Measurements from ENCODE around the gene SNX33.
"Not testable (repeated sequence)": the region's sequence is repeated elsewhere in the genome, so short reads cannot be mapped to it uniquely, and the experiment has no call there.

- TF ChIP-seq, protein P1, sequence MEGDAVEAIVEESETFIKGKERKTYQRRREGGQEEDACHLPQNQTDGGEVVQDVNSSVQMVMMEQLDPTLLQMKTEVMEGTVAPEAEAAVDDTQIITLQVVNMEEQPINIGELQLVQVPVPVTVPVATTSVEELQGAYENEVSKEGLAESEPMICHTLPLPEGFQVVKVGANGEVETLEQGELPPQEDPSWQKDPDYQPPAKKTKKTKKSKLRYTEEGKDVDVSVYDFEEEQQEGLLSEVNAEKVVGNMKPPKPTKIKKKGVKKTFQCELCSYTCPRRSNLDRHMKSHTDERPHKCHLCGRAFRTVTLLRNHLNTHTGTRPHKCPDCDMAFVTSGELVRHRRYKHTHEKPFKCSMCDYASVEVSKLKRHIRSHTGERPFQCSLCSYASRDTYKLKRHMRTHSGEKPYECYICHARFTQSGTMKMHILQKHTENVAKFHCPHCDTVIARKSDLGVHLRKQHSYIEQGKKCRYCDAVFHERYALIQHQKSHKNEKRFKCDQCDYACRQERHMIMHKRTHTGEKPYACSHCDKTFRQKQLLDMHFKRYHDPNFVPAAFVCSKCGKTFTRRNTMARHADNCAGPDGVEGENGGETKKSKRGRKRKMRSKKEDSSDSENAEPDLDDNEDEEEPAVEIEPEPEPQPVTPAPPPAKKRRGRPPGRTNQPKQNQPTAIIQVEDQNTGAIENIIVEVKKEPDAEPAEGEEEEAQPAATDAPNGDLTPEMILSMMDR (IDR thresholded peaks at IDR 0.05) = not testable (repeated sequence)
- TF ChIP-seq POLR2A (IDR thresholded peaks at IDR 0.05; ENCODE audit: low read depth) = not testable (repeated sequence)
Measured at GRCh38 chr15:75692311-75692710, 44.6 kb downstream of the SNX33 start.
